WTC11 (cell line): ENCODE results near the gene ZSCAN18. TPM values are rescaled to one million over a fixed set of nuclear protein-coding genes. Genes with fewer than 3 reads are reported as not detected.

Source experiments
- ATAC-seq: fragments of 200-7000 bp; cut with Tn5 transposase; 2 replicates; pipeline ENCODE4 v1.10.0; 2021; ENCODE audit warnings: mild to moderate bottlenecking, moderate library complexity
- CTCF ChIA-PET: fragments of 300-600 bp; sonication (Branson Sonifier 250); formaldehyde crosslinking; loops from one replicate; lab custom pipeline; 2021; ENCODE audit warnings: antibody characterized with exemption; lab: Charles Lee
- POLR2A ChIA-PET: fragments of 350-600 bp; sonication (Branson Sonifier 250); formaldehyde crosslinking; loops from one replicate; lab custom pipeline; 2021; ENCODE audit warnings: antibody characterized with exemption; lab: Charles Lee
- DNase-seq: peaks from one replicate; pipeline ENCODE4 v3.0.0; 2021; ENCODE audit warnings: low spot score
- H3K27ac Mint-ChIP-seq: 2 replicates; pipeline ENCODE4 v1.8.0; 2021; ENCODE audit warnings: mixed read lengths
- H3K27me3 Mint-ChIP-seq: 2 replicates; pipeline ENCODE4 v1.8.0; 2021; ENCODE audit warnings: low read depth, mild to moderate bottlenecking, moderate library complexity, mixed read lengths
- H3K36me3 Mint-ChIP-seq: 2 replicates; pipeline ENCODE4 v1.8.0; 2021; ENCODE audit warnings: mixed read lengths
- H3K4me1 Mint-ChIP-seq: 2 replicates; pipeline ENCODE4 v1.8.0; 2022; ENCODE audit warnings: mixed read lengths
- H3K4me3 Mint-ChIP-seq: 2 replicates; pipeline ENCODE4 v1.8.0; 2021; ENCODE audit warnings: mild to moderate bottlenecking, moderate library complexity, mixed read lengths
- H3K9me3 Mint-ChIP-seq: 2 replicates; pipeline ENCODE4 v1.8.0; 2021; ENCODE audit warnings: mixed read lengths
- AR ChIP-seq: fragments of 250-450 bp; sonication (Bioruptor Pico); IDR thresholded peaks from 2 replicates; pipeline ENCODE4 v1.9.0; 2021; ENCODE audit warnings: mild to moderate bottlenecking
- ERG ChIP-seq: fragments of 250-450 bp; sonication (Bioruptor Pico); IDR thresholded peaks from 2 replicates; pipeline ENCODE4 v1.8.0; 2021; ENCODE audit warnings: mild to moderate bottlenecking
- GTF2I ChIP-seq: fragments of 250-450 bp; sonication (Bioruptor Pico); conservative IDR thresholded peaks from 2 replicates; pipeline ENCODE4 v1.4.0; 2021; ENCODE audit warnings: mild to moderate bottlenecking
- IRF2 ChIP-seq: sonication (generic); formaldehyde crosslinking; IDR thresholded peaks from 2 replicates; pipeline ENCODE4 v1.8.0; 2022; ENCODE audit warnings: low read depth, missing genetic modification reagents, borderline replicate concordance
- ZBTB21 ChIP-seq: sonication (generic); formaldehyde crosslinking; IDR thresholded peaks from 2 replicates; pipeline ENCODE4 v1.8.1; 2023; ENCODE audit warnings: mild to moderate bottlenecking, missing genetic modification reagents, borderline replicate concordance
- ZNF121 ChIP-seq: sonication (generic); formaldehyde crosslinking; IDR thresholded peaks from 2 replicates; pipeline ENCODE4 v1.8.0; 2023; ENCODE audit warnings: missing genetic modification reagents
- ZNF138 ChIP-seq: sonication (generic); formaldehyde crosslinking; conservative IDR thresholded peaks from 2 replicates; pipeline ENCODE4 v1.8.1; 2022; ENCODE audit warnings: mild to moderate bottlenecking, moderate library complexity, missing genetic modification reagents
- ZNF317 ChIP-seq: sonication (generic); formaldehyde crosslinking; IDR thresholded peaks from 2 replicates; pipeline ENCODE4 v1.8.1; 2023; ENCODE audit warnings: low read depth, mild to moderate bottlenecking, moderate library complexity, missing genetic modification reagents, borderline replicate concordance
- ZSCAN18 ChIP-seq: fragments of 250-450 bp; sonication (Bioruptor Pico); IDR thresholded peaks from 2 replicates; pipeline ENCODE4 v2.1.2; 2022; ENCODE audit warnings: mild to moderate bottlenecking, moderate library complexity
- total RNA-seq: library from RNA; stranded (reverse); gene quantifications from 3 replicates; pipeline ENCODE4 v1.2.3, GENCODE V29; 2021
- TF ChIP-seq, protein P1 (sequence below): sonication (generic); formaldehyde crosslinking; IDR thresholded peaks from 2 replicates; pipeline ENCODE4 v1.8.0; 2023; ENCODE audit warnings: mild to moderate bottlenecking, missing genetic modification reagents
- TF ChIP-seq, protein P2 (sequence below): sonication (generic); formaldehyde crosslinking; IDR thresholded peaks from 2 replicates; pipeline ENCODE4 v1.8.1; 2023; ENCODE audit warnings: mild to moderate bottlenecking, missing genetic modification reagents
- TF ChIP-seq, protein P3 (sequence below): sonication (generic); formaldehyde crosslinking; IDR thresholded peaks from 2 replicates; pipeline ENCODE4 v1.8.1; 2022; ENCODE audit warnings: low read depth, mild to moderate bottlenecking, moderate library complexity, missing genetic modification reagents, borderline replicate concordance
- TF ChIP-seq, protein P4 (sequence below): fragments of 250-450 bp; sonication (Bioruptor Pico); IDR thresholded peaks from 2 replicates; pipeline ENCODE4 v1.9.0; 2021; ENCODE audit warnings: mild to moderate bottlenecking

ZSCAN18 gene
- total RNA-seq, 1 experiment from 2014 or later, result 55.9 TPM

GRCh38 chr19:58084596-58085347, 13.3 kb downstream of the ZSCAN18 start:
- peaks cover 8% of the 10 kb centered on the region for H3K9me3 Mint-ChIP-seq
- H3K4me1 Mint-ChIP-seq, result no peaks in the 10 kb centered on the region
- ATAC-seq, result 0 out of 2 replicates have a peak, but pooled peaks have one; percentile 16
- ChIA-PET CTCF (no interaction called here), POLR2A (no interaction called here)
- DNase-seq, result no peak
- TF ChIP-seq ZSCAN18 (CRISPR knock-in tag) (no peak), ZNF317 (CRISPR knock-in tag) (no peak), IRF2 (CRISPR knock-in tag) (no peak), AR (no peak), ERG (CRISPR knock-in tag) (no peak), ZBTB21 (CRISPR knock-in tag) (no peak), GTF2I (CRISPR knock-in tag) (no peak), ZNF121 (CRISPR knock-in tag) (no peak), ZNF138 (no peak)
- TF ChIP-seq, protein P1, sequence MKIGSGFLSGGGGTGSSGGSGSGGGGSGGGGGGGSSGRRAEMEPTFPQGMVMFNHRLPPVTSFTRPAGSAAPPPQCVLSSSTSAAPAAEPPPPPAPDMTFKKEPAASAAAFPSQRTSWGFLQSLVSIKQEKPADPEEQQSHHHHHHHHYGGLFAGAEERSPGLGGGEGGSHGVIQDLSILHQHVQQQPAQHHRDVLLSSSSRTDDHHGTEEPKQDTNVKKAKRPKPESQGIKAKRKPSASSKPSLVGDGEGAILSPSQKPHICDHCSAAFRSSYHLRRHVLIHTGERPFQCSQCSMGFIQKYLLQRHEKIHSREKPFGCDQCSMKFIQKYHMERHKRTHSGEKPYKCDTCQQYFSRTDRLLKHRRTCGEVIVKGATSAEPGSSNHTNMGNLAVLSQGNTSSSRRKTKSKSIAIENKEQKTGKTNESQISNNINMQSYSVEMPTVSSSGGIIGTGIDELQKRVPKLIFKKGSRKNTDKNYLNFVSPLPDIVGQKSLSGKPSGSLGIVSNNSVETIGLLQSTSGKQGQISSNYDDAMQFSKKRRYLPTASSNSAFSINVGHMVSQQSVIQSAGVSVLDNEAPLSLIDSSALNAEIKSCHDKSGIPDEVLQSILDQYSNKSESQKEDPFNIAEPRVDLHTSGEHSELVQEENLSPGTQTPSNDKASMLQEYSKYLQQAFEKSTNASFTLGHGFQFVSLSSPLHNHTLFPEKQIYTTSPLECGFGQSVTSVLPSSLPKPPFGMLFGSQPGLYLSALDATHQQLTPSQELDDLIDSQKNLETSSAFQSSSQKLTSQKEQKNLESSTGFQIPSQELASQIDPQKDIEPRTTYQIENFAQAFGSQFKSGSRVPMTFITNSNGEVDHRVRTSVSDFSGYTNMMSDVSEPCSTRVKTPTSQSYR (CRISPR knock-in tag), result no peak
- TF ChIP-seq, protein P2, sequence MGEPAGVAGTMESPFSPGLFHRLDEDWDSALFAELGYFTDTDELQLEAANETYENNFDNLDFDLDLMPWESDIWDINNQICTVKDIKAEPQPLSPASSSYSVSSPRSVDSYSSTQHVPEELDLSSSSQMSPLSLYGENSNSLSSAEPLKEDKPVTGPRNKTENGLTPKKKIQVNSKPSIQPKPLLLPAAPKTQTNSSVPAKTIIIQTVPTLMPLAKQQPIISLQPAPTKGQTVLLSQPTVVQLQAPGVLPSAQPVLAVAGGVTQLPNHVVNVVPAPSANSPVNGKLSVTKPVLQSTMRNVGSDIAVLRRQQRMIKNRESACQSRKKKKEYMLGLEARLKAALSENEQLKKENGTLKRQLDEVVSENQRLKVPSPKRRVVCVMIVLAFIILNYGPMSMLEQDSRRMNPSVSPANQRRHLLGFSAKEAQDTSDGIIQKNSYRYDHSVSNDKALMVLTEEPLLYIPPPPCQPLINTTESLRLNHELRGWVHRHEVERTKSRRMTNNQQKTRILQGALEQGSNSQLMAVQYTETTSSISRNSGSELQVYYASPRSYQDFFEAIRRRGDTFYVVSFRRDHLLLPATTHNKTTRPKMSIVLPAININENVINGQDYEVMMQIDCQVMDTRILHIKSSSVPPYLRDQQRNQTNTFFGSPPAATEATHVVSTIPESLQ (CRISPR knock-in tag), result no peak
- TF ChIP-seq, protein P3, sequence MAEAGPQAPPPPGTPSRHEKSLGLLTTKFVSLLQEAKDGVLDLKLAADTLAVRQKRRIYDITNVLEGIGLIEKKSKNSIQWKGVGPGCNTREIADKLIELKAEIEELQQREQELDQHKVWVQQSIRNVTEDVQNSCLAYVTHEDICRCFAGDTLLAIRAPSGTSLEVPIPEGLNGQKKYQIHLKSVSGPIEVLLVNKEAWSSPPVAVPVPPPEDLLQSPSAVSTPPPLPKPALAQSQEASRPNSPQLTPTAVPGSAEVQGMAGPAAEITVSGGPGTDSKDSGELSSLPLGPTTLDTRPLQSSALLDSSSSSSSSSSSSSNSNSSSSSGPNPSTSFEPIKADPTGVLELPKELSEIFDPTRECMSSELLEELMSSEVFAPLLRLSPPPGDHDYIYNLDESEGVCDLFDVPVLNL (CRISPR knock-in tag), result no peak
- TF ChIP-seq, protein P4, sequence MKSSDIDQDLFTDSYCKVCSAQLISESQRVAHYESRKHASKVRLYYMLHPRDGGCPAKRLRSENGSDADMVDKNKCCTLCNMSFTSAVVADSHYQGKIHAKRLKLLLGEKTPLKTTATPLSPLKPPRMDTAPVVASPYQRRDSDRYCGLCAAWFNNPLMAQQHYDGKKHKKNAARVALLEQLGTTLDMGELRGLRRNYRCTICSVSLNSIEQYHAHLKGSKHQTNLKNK (CRISPR knock-in tag), result no peak
- H3K27me3 Mint-ChIP-seq, result peaks cover 7% of the 10 kb centered on the region
- no peak overlapping the region for H3K4me3 Mint-ChIP-seq
- no peak overlapping the region for H3K27ac Mint-ChIP-seq
- peaks cover 21% of the 10 kb centered on the region for H3K36me3 Mint-ChIP-seq
